HG02852 (cell line): ENCODE data around the gene EML5.
A peak's percentile ranks its signal among the peaks of the same experiment; 100 is the strongest.

Experiments
- ATAC-seq: cut with Tn5 transposase; IDR thresholded peaks from one replicate; pipeline ENCODE4 v1.9.1; 2021; ENCODE audit warnings: mild to moderate bottlenecking, moderate library complexity; ENCODE audit not compliant: unreplicated experiment

EML5 gene

DNA sequence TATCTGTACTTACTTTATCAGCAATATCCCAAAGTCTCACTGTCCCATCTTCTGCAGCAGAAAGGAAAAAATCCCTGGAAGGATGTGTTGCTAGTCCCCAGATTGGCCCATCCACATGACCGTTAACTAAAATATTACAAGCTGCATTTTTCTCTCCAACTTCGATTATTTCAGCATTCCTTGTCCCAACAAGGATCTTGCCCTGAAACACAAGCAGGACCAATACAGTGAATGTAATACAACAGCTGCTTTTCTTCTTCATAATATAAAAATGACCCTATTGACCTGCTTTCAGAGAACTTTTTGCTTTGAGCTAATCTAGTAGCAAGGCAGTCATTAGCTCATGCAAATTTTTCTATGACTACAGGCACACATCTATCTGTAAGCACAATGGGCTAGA, 171.7 kb downstream of the EML5 start:
- no peak for ATAC-seq

DNA sequence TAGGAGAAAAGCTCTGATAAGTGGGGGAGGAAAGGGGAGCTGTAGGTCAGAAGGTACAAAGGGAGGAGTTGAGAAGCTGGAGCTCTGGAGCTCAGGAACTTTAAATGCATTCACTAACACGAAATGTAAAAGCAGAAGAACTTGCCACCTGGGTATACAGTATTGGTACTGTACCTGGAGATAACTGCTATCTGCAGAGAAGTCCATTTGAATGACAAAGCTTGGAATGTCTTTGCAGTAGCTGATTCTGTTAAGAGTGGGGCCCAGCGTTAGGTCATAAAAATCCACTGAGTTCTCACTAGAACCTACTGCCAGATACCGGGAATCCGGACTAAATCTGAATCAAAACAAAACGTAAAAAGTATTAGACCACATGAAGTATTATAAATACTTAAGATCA, 174.3 kb downstream of the EML5 start:
- ATAC-seq, result no peak

DNA sequence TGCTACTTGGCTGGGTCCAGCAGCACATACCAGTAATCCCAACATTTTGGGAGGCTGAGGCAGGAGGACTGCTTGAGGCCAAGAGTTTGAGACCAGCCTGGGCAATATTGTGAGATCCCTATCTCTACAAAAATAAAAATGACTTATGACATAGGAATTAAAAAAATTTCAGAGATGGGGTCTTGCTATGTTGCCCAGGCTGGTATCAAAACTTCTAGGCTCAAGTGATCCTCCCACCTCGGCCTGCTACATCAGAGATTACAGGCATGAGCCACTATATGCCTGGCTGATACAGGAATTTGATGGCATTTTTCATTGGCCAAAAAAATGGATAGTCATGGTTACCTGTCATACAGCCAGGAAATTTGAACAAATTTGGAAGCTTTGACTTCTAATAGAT, 175.3 kb downstream of the EML5 start:
- ATAC-seq, result no peak

- no peak for ATAC-seq
These were observed 176.1 kb downstream of the EML5 start for GRCh38 chr14:88616697-88617096.

- peak; percentile 69 for ATAC-seq
These were observed 178.4 kb downstream of the EML5 start for GRCh38 chr14:88614218-88614907.

GRCh38 chr14:88613552-88614010, 179.2 kb downstream of the EML5 start:
- ATAC-seq, result no peak

- ATAC-seq, result no peak
These were observed 179.8 kb downstream of the EML5 start for GRCh38 chr14:88612981-88613380.

GRCh38 chr14:88611878-88612277, 180.9 kb downstream of the EML5 start:
- ATAC-seq, result no peak

GRCh38 chr14:88607829-88608228, 184.9 kb downstream of the EML5 start:
- ATAC-seq, result no peak

- ATAC-seq, result no peak
These were observed 187.2 kb downstream of the EML5 start for GRCh38 chr14:88605594-88605993.

DNA sequence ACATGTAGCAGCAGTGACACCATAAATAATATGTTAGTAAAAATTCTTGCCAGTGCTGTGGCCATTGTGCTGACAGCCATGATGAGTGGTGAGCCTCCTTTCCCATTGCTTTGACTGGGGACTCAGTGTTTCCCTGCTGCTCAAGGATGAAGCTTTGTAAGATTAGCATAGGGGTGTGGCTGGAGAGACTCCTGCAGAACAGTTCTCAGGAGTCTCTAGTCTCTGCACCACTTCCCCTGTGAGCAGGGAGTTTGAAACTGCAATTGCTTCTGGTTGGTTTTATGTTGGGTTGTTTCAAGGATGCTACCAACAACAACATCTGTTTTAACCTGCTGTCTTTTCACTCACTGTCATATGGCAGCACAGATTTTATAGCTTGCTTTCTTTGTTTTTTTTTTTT, 188.5 kb downstream of the EML5 start:
- ATAC-seq, result no peak

GRCh38 chr14:88599761-88600439, 192.9 kb downstream of the EML5 start:
- peak; percentile 91 for ATAC-seq

DNA sequence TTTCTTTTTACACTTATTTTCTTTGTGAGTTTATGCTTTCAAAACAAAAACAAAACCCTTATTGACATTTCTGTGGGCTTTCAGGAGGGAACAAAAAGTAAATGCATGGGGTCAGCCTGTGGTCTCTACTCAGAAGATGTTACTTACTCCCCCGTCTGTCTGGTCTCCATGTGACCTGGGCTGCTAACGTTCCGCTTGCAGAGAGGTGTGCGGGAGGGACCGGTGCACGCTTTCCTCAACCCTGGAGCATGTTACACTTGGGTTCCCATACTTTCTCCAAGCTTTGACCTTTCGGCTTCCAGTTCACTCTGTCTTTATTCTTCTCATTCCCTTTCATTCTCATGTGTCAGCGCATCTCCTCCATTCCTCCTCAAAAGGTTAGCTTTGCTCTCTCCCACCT, 193.4 kb downstream of the EML5 start:
- ATAC-seq, result peak; percentile 42

DNA sequence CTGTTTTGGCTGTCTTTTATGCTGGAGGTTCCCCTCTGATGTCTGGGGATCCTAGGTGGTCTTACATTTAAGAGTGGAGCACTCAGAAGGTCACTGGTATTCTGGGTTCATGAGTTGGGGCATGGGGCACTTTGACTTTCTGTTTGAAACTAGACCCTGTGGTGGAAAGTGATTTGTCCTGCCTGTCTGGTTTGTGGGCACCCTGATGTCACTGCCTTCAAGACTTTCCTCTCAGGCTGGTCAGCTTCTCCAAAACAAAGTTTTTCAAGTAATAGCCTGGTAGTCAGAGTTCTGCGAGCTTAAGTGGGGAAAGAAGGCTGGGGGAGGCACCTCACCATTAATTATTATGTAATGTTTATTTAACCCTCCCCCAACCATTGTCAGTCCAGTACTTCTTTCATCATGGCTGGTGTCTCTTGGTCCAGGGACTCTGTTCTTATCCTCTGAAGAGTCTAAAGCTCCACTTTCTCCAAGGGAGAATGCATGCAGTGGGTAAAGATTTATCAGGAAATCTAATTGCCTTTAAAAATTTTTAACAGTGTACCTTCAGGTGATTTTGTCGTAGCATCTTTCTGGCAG, 194.6 kb downstream of the EML5 start:
- no peak for ATAC-seq

GRCh38 chr14:88597601-88598000, 195.2 kb downstream of the EML5 start:
- no peak for ATAC-seq

- ATAC-seq, result no peak
These were observed 195.7 kb downstream of the EML5 start for GRCh38 chr14:88597038-88597437.

DNA sequence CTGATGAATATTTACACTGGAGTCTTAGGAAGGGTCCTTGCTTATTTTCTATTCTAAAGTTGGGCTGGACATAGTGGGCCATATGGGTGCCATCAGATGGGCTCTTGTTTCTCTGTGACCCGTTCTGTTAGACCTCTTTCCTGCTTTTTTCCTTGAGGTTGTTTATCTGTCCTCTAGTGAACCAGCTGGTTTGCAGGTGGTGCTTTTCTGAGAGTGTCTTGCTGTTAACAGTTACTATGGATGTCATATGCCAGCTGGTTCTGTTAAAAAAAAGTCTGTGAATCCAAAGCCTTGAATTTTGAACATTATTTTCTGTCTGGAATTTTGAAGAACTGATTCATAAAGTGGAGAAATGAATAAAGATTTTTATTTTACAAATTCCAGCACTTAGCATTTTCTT, 200.7 kb downstream of the EML5 start:
- no peak for ATAC-seq

- no peak for ATAC-seq
These were observed 202.6 kb downstream of the EML5 start for GRCh38 chr14:88590173-88590572.

GRCh38 chr14:88588081-88588480, 204.7 kb downstream of the EML5 start:
- ATAC-seq, result no peak

DNA sequence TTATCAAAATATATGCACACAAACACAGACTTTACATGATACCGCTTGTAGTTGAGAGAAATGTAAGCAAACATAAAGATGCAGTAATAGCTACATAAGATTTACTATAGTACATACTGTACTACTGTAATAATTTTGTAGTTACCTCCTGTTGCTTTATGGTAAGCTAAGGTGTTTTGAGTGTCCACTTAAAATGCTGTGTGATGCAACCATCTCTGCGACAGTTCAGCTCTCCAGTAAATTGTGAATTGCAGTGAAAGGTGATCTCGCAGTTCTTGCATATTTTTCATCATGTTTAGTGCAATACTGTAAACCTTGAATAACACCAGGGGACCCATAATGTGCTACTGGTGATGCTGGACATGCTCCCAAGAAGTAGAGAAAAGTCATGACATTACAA, 208.3 kb downstream of the EML5 start:
- ATAC-seq, result no peak

GRCh38 chr14:88576222-88576621, 216.5 kb downstream of the EML5 start:
- ATAC-seq, result no peak

DNA sequence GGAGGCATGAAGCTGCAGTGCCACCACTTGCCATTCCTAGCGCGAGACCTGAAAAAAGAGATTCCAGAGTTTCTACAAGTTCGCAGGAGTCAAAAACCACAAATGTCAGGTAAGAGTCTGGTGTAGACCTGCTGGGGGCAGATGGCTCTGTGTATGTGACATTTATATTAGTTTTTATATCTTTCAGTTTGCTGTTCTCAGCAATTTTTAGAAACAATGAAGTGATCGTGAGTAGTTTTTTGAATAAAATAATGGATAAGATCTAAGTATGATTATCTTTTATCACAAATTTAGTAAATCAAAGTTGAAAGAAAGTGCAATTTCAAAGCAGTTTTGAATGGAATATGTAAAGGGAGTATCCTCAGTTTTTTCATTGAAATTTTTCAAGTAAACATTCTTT, 220.6 kb downstream of the EML5 start:
- ATAC-seq, result no peak
